HG02840 (cell line): ENCODE results near the gene POPDC2.
"Not testable (repeated sequence)": the region's sequence is repeated elsewhere in the genome, so short reads cannot be mapped to it uniquely, and the experiment has no call there.

Experiments used
- ATAC-seq: cut with Tn5 transposase; IDR thresholded peaks from one replicate; pipeline ENCODE4 v1.9.1; 2021; ENCODE audit warnings: mild to moderate bottlenecking, moderate library complexity, moderate number of reproducible peaks; ENCODE audit not compliant: unreplicated experiment, low FRiP score

POPDC2 gene, protein sequence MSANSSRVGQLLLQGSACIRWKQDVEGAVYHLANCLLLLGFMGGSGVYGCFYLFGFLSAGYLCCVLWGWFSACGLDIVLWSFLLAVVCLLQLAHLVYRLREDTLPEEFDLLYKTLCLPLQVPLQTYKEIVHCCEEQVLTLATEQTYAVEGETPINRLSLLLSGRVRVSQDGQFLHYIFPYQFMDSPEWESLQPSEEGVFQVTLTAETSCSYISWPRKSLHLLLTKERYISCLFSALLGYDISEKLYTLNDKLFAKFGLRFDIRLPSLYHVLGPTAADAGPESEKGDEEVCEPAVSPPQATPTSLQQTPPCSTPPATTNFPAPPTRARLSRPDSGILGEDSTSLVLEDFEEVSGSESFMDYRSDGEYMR

DNA sequence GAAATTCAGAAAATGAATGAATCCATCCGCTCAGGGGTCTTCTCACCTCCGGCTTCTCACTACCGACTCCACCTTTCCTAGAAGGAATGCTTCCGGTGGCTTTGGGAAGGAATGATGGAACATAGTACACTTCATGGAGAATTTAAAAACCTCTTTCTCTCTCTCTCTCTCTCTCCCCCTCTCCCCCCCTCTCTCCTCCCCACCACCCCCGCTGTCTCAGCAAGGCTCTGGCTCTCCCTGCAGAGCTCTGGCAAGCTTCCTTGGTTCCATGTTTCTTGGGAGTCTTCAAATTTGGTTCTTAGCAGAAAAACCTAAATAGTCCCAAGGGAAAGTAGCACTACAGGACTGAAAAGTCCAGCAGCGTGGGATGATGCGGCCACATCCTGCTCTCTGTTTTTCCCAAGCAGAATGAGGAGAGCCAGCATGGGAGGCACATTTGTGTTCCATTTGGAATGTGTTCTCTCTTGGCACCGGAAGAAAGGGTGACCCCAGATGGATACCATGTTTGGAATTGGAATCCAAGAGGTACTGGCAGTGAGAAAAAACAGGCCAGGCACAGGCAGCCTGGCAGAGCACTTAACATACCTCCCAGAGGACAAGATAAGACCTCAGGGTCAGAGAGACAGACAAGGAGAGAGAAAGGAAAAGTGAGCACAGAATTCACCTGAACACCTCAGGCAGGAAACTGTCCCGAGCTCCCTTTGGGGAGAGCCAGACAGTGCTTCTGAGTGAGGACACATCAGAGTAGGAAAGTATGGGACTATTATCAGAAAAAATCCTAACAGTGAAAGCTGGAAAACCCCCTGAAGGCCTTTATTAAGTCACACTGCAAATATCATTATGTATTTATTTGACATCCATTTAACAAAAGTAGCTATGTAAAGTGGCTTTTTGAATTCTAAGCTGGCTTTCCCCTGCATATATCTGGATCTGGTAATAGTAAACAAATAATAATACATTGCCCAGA, at the start of gene POPDC2:
TSS of gene POPDC2 (minus strand) at position 116 of the 967 bp plus-strand sequence. CDS start 166 bp downstream, outside the sequence.
- no peak for ATAC-seq

DNA sequence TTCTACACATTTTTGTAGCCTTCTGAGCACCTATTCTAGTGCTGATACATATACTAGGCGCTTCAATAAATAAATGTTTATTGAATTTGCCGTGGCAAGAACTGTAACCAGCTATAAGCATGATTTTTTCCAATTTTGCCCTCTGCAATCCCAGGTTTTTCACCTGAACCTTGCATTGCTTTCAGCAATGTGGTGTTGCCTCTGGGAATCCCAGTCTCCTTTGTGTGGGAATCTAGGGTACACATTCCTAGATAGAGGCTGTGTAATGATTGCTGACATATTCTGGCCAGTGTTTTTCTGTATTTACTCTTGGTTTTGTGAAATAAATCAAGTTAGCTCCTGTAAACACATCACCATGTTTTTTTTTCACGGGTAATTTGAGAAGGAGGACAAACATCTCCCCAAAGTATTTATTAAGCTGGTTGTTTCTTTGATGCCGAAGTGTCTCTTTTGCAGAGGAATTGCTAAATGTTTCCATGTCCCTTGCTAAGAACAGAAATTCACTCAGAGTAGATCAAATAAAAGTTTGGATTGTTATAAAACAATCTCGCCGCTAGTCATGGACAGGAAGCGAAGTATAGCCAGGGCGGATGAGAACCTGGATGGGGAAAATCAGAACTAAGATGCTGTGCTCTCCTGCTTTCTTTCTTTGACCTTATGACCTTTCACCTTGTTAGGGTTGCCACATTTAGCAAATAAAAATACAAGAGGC, 43.6 kb upstream of the POPDC2 start:
- ATAC-seq, result no peak

DNA sequence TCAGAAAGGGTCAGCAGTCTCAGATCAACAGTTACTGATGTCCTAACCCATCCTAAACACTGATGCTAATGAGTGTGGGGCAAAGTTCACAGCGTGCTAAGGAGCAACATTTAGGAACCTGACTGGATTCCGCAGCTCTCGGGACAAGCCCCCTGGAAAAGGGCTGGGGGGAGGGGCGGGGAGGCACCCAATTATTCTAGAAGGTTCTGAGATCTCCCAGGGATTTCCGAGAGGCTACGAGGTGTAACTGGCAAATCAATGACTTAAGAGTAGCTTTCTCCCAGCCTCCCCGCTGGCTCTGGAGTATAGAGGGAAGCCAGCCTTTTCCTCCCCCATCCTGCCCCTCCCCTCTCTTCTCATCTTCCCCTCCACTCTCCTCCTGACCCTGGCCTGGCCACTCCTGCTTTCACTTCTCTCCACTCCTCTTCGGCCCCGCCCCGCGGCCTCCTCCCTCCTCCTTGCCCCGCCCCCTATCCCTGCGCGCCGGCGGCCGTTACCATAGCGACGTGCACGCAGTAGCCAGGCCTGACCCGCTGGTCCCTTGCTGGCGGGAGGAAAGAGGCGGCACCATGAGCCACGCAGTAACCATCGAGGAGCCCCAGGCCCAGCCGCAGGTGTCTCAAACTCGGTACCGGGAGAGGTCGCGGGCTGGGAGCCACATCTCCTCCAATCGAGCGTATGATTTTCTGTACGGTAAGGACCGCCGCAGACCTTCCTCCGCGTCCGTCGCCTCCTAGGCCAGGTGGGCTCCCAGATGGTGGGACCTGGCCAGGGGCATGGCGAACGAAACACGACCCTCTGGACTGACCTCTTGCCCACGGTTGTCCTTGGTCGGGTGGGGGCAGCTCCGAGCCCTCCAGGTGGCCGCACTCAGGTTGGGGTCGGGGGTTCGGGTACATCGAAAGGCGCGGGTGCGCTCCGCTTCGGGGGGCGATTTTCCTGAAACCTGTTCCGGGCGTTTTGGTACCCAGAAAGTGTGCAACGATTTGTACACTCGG, 42.4 kb upstream of the POPDC2 start, which contains the start of gene CFAP91:
TSS of gene CFAP91 (plus strand) at position 493 of the 998 bp plus-strand sequence. CDS start at position 570, 77 bp downstream.
- peak; percentile 89 for ATAC-seq

DNA sequence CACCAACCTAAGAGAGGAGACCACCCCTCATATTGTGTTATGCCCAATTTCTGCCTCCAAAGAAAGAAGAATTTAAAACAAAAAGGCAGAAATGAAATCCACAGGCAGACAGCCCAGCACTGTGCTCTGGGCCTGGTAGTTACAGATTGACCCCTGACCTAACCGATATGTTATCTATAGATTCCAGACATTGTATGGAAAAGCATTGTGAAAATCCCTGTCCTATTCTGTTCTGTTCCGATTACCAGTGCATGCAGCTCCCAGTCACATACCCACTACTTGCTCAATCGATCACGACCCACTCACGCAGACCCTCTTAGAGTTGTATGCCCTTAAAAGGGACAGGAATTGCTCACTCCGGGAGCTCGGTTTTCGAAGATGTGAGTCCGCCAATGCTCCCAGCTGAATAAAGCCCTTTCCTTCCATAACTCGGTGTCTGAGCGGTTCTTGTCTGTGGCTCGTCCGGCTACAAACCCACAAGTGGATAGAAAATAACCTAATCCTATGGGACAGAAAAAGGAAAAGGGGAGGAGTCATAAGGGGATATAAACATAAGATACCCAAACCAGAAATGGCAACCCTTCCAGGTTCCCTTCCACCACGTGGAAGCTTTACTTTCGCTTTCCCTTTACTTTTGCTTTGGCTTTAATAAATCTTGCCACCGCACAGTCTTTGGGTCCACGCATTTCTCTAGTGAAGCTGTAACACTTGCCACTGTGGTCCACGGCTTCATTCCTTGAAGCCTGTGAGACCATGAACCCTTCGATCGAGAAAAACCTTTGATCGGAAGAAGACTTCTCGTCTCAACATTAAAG, 40.7 kb upstream of the POPDC2 start:
- no peak for ATAC-seq

DNA sequence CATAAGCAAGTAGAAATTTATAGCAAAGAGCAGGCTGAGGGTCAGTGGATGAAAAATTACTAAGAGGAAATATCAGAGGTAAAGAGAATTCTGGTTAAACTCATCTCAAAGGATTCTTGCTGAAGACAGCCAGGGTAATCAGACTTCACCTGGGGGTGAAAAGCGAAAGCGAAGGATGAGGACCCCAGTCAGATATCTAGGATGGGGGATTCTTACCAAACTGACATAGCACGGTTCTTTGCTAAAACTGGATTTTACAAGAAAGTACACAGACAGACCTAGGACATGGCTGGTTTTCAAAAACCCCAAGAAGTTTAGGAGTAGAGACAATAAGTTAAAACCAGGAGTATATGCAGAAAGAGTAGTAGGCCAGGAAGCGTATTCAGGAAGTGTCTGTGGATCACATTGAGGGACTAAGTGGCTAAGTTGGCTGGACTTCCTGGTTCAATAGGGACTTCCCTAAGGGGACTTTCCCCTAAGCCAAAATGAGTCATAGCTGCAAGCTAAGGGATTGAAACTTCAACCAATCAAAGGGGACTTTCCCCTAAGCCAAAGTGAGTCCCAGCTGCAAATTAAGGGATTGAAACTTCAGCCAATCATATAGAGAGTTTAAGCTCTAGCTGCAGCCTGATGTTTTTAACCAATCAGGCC, 40.0 kb upstream of the POPDC2 start:
- ATAC-seq, result no peak

DNA sequence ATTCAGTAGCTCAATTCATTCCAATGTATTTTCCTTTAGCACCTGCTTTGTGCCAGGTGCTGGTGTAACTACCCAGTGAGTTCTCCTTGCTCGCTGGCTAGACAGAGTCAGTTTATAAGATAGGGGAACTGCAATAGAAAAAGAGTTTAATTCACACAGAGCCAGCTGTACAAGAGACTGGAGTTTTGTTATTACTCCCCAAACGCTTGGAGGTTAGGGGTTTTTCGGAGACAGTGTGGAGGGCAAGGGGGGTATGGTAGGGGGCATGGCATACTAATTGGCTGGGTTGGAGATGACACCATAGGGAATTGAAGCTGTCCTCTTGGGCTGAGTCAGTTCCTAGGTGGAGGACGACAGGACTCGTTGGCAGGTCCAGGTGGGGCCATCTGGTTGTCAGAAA, 37.0 kb upstream of the POPDC2 start:
- ATAC-seq, result peak; percentile 49

DNA sequence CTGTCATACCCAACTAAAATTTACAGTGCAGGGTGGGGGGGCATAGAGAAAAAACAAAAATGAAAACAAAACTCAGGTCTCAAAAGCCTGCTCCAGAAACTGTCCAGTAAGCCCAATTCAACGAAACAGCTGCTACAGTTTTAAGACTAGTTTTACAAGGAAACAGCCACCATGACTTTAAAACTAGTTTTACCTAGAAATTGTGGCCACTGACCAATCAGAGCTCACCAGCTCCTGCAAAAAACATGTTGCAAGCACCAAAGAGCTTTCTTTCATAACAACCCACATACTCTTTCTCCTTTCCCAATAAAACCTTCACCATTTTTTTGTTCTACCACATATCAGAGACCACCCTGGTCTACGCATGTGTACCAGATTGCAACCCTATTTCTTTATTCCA, 35.1 kb upstream of the POPDC2 start:
- no peak for ATAC-seq

DNA sequence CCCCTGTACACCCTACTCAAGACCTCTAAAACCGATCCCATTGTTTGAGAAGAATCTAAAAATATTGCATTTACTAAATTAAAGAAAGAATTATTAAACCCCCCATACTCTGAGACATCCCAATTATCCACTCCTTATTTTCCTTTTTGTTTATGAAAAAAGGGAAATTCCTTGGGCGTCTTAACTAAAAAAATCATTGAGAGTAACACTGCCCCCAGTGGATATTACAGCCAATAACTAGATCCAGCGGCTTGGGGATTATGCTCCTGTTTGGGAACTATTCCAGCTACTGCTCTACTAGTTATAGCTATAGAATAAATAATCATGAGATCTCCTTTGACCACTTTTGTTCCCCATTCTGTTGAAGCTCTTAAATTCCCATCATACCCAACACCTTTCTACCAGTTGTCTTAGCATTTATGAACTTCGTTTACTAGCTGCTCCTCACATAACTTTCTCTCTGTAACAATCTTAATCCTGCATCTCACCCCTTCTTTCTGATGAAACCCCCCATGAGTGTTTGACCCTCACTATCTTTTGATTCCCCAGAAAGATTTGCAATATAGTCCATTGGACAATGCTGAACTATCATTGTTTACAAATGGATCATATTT, 29.8 kb upstream of the POPDC2 start:
- ATAC-seq, result no peak

DNA sequence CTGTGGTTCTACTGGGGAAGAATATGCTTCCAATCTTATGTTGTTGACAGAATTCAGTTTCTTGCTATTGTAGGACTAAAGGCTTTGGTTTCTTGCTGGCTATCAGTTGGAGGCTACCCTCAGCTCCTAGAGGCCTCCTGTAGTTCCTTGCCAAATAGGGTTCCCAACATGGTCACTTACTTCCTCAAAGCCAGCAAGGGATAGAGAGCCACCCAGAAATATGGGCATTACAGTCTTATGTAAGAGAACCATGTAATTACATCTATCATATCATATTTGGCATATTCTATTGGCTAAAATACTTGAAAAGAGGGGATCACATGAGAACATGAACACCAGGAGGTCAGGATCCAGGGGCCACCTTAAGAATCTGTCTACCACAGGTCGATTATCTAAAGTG, 23.0 kb upstream of the POPDC2 start:
- ATAC-seq, result no peak

DNA sequence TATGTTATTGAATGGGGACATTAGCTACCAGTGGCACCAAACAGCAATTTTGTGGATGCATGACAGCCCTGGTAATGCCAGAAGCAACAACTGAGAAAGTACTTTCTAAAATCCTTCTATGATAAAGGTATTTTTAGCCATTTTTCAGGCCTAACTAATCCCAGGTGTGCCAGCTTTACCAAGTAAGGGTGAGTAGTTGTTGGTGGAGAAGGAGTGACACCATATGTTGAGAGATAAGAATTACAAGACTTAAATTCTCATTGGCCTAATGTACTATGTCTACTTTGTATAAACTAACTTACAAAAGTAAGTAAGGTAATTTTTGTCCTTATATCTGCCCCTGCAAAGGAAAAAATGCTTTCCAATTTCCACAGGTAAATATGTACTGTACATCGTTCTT, 20.9 kb upstream of the POPDC2 start:
- no peak for ATAC-seq

DNA sequence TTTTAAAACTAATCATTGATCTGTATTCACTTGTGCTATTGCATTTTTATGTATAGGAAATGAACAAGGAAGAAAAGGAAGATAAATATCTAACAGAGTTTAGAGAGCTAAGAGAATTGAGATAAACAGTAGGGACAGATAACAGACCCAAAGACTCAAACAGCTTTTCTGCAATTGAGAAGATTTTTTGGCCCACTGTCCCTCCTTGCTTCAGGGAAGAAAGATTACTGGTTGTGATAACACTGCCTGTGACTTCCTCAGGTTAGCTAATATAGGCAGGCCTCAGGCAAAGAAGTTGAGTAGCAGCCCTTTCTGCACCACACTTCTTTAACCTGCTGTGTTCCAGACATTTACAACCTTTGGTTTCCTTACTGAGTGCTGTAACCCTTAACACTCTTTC, 19.5 kb upstream of the POPDC2 start:
- no peak for ATAC-seq

DNA sequence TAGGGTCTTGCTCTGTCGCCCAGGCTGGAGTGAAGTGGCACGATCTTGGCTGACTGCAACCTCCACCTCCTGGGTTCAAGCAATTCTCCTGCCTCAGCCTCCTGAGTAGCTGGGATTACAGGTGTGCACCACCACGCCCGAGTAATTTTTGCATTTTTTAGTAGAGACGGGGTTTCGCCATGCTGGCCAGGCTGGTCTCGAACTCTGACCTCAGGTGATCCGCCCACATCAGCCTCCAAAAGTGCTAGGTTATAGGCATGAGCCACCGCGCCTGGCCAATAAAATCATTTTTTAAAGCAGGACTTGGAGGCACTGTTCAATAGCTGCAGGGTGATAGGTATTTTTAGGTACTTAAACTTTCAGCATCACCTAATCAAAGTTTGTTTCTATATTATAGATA, 17.8 kb upstream of the POPDC2 start:
- ATAC-seq, result not testable (repeated sequence)

DNA sequence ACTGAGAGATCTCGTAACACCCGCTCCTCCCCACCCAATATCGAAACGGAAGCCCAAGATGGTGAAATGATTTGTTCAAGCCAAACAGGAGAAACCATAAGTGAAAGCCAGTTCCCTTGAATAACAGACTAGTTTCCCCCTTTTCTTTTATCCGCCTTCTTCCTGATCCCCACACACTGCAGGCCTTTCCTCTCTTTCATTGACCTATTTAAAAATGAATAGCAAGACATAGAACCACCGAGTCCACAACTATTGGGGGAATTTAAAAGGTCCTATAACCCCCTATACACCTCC, 17.2 kb upstream of the POPDC2 start:
- ATAC-seq, result no peak

DNA sequence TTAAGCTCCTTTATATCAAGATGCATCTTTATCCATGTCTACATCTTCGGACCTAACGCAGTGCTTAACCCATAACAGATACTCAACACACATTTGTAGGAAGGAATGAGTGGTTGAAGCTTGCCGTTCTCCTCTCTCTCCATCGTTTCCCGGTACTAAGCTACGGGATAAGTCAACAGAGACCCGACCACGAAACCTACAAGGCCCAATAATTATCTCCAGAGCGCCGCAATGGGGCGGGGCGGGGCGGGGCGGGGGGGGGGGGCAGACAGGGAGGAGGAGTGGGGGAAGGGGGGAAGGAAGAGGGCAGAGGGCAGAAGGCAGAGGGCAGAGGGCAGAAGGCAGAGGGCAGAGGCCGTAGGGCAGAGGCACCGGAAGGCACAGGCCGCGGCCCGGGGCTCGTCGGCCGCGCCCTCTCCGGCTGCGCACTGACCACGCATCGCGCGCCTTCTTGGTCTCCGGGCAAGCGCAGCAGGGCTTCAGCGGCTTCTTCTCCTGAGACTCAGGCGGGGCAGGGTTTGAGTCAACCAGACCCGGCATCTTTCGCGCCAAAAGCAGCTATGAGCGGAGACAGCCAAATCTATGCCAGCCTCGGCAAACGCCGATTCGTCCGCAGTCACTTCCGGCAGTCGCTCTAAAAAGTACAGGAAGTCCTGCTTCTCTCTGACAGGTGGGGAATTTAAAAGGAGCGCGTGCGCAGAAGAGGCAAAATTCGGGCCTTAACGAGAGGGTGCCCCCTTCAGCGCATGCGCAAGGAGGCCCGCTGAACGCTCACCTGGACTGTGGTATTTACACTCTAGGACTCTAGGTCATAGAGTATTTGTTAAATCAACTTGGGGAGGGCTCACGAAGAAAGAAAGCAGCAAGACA, 16.6 kb upstream of the POPDC2 start, which contains the start of gene COX17:
TSS of gene COX17 (minus strand) at position 636 of the 870 bp plus-strand sequence. CDS start at position 540, 96 bp downstream.
- ATAC-seq, result peak; percentile 91

DNA sequence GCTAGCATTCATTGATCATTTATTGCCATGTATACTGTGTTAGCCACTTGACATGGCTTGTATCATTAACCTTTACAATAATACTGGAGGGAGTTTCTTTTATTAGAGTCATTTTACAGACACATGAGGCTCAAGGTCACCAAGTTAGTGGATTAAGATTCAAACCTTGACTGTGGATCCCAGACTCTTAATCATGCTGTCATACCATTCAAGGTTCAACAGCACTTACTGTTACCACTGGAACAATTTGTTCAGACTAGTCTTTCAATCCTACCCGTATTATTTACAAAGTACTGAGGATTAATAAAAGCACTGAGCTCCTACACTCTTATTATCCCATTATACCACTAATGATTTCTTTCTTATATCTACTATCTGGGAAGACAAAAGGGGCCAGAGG, 15.6 kb upstream of the POPDC2 start:
- ATAC-seq, result no peak

DNA sequence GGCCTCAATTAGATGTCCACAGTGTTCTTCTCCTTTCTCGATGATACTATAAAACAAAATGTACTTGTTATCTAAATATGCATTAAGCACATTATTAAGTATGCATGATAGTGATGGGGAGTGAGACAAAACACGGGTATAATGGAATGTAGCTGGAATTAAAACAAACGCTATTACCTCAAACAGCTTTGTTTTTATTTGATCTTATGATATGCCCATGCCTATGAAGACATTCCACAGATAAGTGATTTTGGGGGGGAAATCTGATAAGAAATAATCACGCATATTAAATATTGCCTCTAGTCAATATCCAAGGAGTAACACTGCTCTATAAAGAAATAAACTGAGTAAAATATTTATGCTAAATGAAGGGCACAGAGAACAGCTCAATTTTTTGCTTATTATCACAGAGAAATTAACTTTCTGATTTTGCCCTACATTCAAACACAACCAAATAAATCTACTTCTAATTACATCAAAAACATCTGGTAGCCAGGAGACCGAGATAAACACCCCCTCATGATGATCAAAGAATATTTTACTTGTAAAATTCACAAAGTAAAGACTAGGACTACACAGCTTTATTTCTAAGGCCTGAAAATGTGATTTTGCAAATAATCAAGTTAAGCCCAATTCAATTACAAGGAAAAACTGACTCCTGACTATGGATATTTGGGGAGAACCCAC, 14.9 kb upstream of the POPDC2 start:
- ATAC-seq, result no peak
